HepG2 (cell line): Measurements from ENCODE around the gene TRPT1. TPM values are rescaled to one million over a fixed set of nuclear protein-coding genes. Genes with fewer than 3 reads are reported as not detected.

Experiments used
- ATF4 ChIP-seq, 2 experiments: fragments of 450-650 bp in 1 of 2; sonication (generic) in 1 of 2; formaldehyde crosslinking; IDR thresholded peaks; 2 replicates each; pipeline versions ENCODE4 v1.5.0 to v1.8.0; 2020 to 2022; ENCODE audit warnings: mild to moderate bottlenecking in 1 of 2, missing genetic modification reagents in 1 of 2
- CBX5 ChIP-seq: sonication (generic); formaldehyde crosslinking; IDR thresholded peaks from 2 replicates; pipeline ENCODE4 v1.4.0; 2020; ENCODE audit warnings: missing genetic modification reagents, borderline replicate concordance
- CCAR2 ChIP-seq: fragments of 200-400 bp; formaldehyde crosslinking; optimal IDR thresholded peaks from 2 replicates; pipeline ENCODE3; 2018; ENCODE audit warnings: low read depth, mild to moderate bottlenecking, low read length, moderate library complexity
- GABPA ChIP-seq, 2 experiments: IDR thresholded peaks; 2 replicates each; pipeline ENCODE4 v1.6.1; 2011 to 2016; ENCODE audit warnings: low read depth in 2 of 2, low read length in 1 of 2, missing biosample characterization in 1 of 2, missing genetic modification characterization in 1 of 2
- KLF6 ChIP-seq: IDR thresholded peaks from 2 replicates; pipeline ENCODE4 v1.8.0; 2016; ENCODE audit warnings: missing biosample characterization, missing genetic modification reagents
- MAFG ChIP-seq: sonication (generic); formaldehyde crosslinking; IDR thresholded peaks from 2 replicates; pipeline ENCODE4 v1.5.1; 2020; ENCODE audit warnings: mild to moderate bottlenecking, missing genetic modification reagents
- MLLT10 ChIP-seq: sonication (generic); formaldehyde crosslinking; IDR thresholded peaks from 2 replicates; pipeline ENCODE4 v1.4.0; 2020; ENCODE audit warnings: missing genetic modification reagents
- PHF8 ChIP-seq: sonication (generic); formaldehyde crosslinking; IDR thresholded peaks from 2 replicates; pipeline ENCODE4 v1.5.0; 2020; ENCODE audit warnings: missing genetic modification reagents
- RAD21 ChIP-seq: fragments of 450-650 bp; formaldehyde crosslinking; IDR thresholded peaks from 2 replicates; pipeline ENCODE4 v1.5.0; 2020; ENCODE audit warnings: mild to moderate bottlenecking
- SOX5 ChIP-seq: IDR thresholded peaks from 2 replicates; pipeline ENCODE4 v1.6.1; 2016; ENCODE audit warnings: borderline replicate concordance
- THYN1 ChIP-seq: sonication (generic); formaldehyde crosslinking; IDR thresholded peaks from 2 replicates; pipeline ENCODE4 v1.8.1; 2023; ENCODE audit warnings: low read depth, mild to moderate bottlenecking, moderate library complexity, missing genetic modification reagents, borderline replicate concordance
- ZC3H4 ChIP-seq: sonication (generic); formaldehyde crosslinking; IDR thresholded peaks from 2 replicates; pipeline ENCODE4 v1.4.0; 2020; ENCODE audit warnings: missing genetic modification reagents, borderline replicate concordance
- ZHX1 ChIP-seq: sonication (generic); formaldehyde crosslinking; IDR thresholded peaks from 2 replicates; pipeline ENCODE4 v1.8.1; 2022; ENCODE audit warnings: low read depth, mild to moderate bottlenecking, missing genetic modification reagents
- ZMYM3 ChIP-seq: sonication (generic); formaldehyde crosslinking; IDR thresholded peaks from 2 replicates; pipeline ENCODE4 v1.5.1; 2020; ENCODE audit warnings: mild to moderate bottlenecking, missing genetic modification reagents
- ZNF24 ChIP-seq: fragments of 450-650 bp; IDR thresholded peaks from 2 replicates; pipeline ENCODE4 v1.6.1; 2017; ENCODE audit warnings: antibody characterized with exemption, mild to moderate bottlenecking
- ZNF777 ChIP-seq: sonication (generic); formaldehyde crosslinking; IDR thresholded peaks from 2 replicates; pipeline ENCODE4 v1.4.0; 2020; ENCODE audit warnings: missing genetic modification reagents
- ZNF781 ChIP-seq: sonication (generic); formaldehyde crosslinking; IDR thresholded peaks from 2 replicates; pipeline ENCODE4 v1.5.1; 2020; ENCODE audit warnings: borderline replicate concordance, mild to moderate bottlenecking, missing genetic modification reagents; ENCODE audit errors: not compliant biosample characterization
- ZSCAN25 ChIP-seq: sonication (generic); formaldehyde crosslinking; IDR thresholded peaks from 2 replicates; pipeline ENCODE4 v1.8.0; 2022; ENCODE audit warnings: mild to moderate bottlenecking, missing genetic modification reagents
- polyA plus RNA-seq, 8 experiments: library from polyadenylated mRNA; depleted of rRNA in 3 of 8; stranded (reverse) in 7 of 8; unstranded in 1 of 8; fragments of >200 nt; fragmentation: Illumina TruSeq in 4 of 8; extraction: Trizol in 4 of 8; gene quantifications; 2 replicates each; pipeline versions ENCODE4 v1.2.1 to v1.2.3, GENCODE V29; 2011 to 2016; ENCODE audit warnings: low read depth in 4 of 8, missing spikeins in 1 of 8, mixed read lengths in 1 of 8; ENCODE audit not compliant: insufficient read depth in 1 of 8
- total RNA-seq, 5 experiments: library from RNA; depleted of rRNA; stranded (reverse); fragments of >200 nt; fragmentation: Illumina TruSeq; extraction: Trizol; gene quantifications; 2 replicates each; pipeline ENCODE4 v1.2.3, GENCODE V29; 2016; ENCODE audit warnings: low read depth in 1 of 5
- TF ChIP-seq, protein P1 (sequence below): sonication (generic); formaldehyde crosslinking; IDR thresholded peaks from 2 replicates; pipeline ENCODE4 v1.5.1; 2020; ENCODE audit warnings: missing genetic modification reagents, mild to moderate bottlenecking, borderline replicate concordance
- TF ChIP-seq, protein P2 (sequence below), 2 experiments: sonication (generic) in 1 of 2; formaldehyde crosslinking in 1 of 2; IDR thresholded peaks; 2 replicates each; pipeline versions ENCODE4 v1.5.1 to v1.6.1; 2011 to 2020; ENCODE audit warnings: borderline replicate concordance in 1 of 2, low read depth in 1 of 2, low read length in 1 of 2, mild to moderate bottlenecking in 1 of 2, missing genetic modification reagents in 1 of 2, moderate library complexity in 1 of 2

Gene TRPT1
- total and polyA plus RNA-seq, 2 of the 13 experiments (the other 11 are each of a cell fraction or from before 2014, with no cell fraction given) = 24.8 to 40.7 TPM

GRCh38 chr11:64241491-64242374 is 15.7 kb upstream of the TRPT1 start (continued):
- TF ChIP-seq, protein P1, sequence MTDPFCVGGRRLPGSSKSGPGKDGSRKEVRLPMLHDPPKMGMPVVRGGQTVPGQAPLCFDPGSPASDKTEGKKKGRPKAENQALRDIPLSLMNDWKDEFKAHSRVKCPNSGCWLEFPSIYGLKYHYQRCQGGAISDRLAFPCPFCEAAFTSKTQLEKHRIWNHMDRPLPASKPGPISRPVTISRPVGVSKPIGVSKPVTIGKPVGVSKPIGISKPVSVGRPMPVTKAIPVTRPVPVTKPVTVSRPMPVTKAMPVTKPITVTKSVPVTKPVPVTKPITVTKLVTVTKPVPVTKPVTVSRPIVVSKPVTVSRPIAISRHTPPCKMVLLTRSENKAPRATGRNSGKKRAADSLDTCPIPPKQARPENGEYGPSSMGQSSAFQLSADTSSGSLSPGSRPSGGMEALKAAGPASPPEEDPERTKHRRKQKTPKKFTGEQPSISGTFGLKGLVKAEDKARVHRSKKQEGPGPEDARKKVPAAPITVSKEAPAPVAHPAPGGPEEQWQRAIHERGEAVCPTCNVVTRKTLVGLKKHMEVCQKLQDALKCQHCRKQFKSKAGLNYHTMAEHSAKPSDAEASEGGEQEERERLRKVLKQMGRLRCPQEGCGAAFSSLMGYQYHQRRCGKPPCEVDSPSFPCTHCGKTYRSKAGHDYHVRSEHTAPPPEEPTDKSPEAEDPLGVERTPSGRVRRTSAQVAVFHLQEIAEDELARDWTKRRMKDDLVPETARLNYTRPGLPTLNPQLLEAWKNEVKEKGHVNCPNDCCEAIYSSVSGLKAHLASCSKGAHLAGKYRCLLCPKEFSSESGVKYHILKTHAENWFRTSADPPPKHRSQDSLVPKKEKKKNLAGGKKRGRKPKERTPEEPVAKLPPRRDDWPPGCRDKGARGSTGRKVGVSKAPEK = no peak
- TF ChIP-seq CCAR2 (no peak), ZNF24 (no peak), THYN1 (CRISPR knock-in tag) (no peak), ATF4 (CRISPR knock-in tag; IDR thresholded peaks at IDR 0.05) (no peak), KLF6 (CRISPR knock-in tag) (no peak), MAFG (no peak), ZMYM3 (no peak), CBX5 (CRISPR knock-in tag) (no peak), ZC3H4 (no peak), ZHX1 (CRISPR knock-in tag) (0 out of 2 replicates have a peak, but pooled peaks have one; percentile 22), SOX5 (CRISPR knock-in tag) (no peak), RAD21 (CRISPR knock-in tag) (no peak; the same call in none of the 2 replicates), ZNF777 (CRISPR knock-in tag) (peak; percentile 60; the same call in 1 of the 2 replicates), ZNF781 (CRISPR knock-in tag) (no peak), MLLT10 (CRISPR knock-in tag) (no peak), ZSCAN25 (CRISPR knock-in tag) (no peak), GABPA (IDR thresholded peaks at IDR 0.05; ENCODE audit: low read depth, low read length) (no peak), GABPA (CRISPR knock-in tag; IDR thresholded peaks at IDR 0.05; ENCODE audit: low read depth) (no peak), PHF8 (peak; percentile 72; the same call in 1 of the 2 replicates)
- TF ChIP-seq, protein P2, sequence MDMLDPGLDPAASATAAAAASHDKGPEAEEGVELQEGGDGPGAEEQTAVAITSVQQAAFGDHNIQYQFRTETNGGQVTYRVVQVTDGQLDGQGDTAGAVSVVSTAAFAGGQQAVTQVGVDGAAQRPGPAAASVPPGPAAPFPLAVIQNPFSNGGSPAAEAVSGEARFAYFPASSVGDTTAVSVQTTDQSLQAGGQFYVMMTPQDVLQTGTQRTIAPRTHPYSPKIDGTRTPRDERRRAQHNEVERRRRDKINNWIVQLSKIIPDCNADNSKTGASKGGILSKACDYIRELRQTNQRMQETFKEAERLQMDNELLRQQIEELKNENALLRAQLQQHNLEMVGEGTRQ (IDR thresholded peaks at IDR 0.05; ENCODE audit: low read depth, low read length) = no peak
- TF ChIP-seq, protein P2 (CRISPR knock-in tag; IDR thresholded peaks at IDR 0.05; ENCODE audit: borderline replicate concordance) = no peak
